HEK293 (cell line): ENCODE results near the gene ABLIM2.

Experiments
- BCL11B ChIP-seq: fragments of 450-650 bp; formaldehyde crosslinking; IDR thresholded peaks from 2 replicates; pipeline ENCODE4 v1.5.1; 2016; ENCODE audit warnings: low read depth, missing biosample characterization, missing genetic modification characterization
- FEZF1 ChIP-seq: fragments of 450-650 bp; formaldehyde crosslinking; IDR thresholded peaks from 2 replicates; pipeline ENCODE4 v1.5.1; 2016; ENCODE audit warnings: missing biosample characterization, missing genetic modification characterization
- GLIS1 ChIP-seq: fragments of 450-650 bp; formaldehyde crosslinking; IDR thresholded peaks from 2 replicates; pipeline ENCODE4 v1.5.1; 2016; ENCODE audit warnings: missing biosample characterization, missing genetic modification characterization
- GLIS2 ChIP-seq: fragments of 450-650 bp; formaldehyde crosslinking; IDR thresholded peaks from 2 replicates; pipeline ENCODE4 v1.5.1; 2016; ENCODE audit warnings: missing biosample characterization, missing genetic modification characterization
- IKZF3 ChIP-seq: fragments of 450-650 bp; IDR thresholded peaks from 2 replicates; pipeline ENCODE4 v1.5.0; 2018; ENCODE audit warnings: missing biosample characterization, mild to moderate bottlenecking, missing genetic modification characterization, moderate library complexity
- KLF1 ChIP-seq: fragments of 450-650 bp; formaldehyde crosslinking; IDR thresholded peaks from 2 replicates; pipeline ENCODE4 v1.5.1; 2016; ENCODE audit warnings: missing biosample characterization, missing genetic modification characterization
- KLF16 ChIP-seq: fragments of 450-650 bp; formaldehyde crosslinking; IDR thresholded peaks from 2 replicates; pipeline ENCODE4 v1.5.1; 2017; ENCODE audit warnings: missing biosample characterization, missing genetic modification characterization
- KLF7 ChIP-seq: fragments of 450-650 bp; formaldehyde crosslinking; IDR thresholded peaks from 2 replicates; pipeline ENCODE4 v1.5.1; 2016; ENCODE audit warnings: missing biosample characterization, missing genetic modification characterization, borderline replicate concordance
- KLF8 ChIP-seq: fragments of 450-650 bp; formaldehyde crosslinking; IDR thresholded peaks from 2 replicates; pipeline ENCODE4 v1.5.1; 2016; ENCODE audit warnings: missing biosample characterization, missing genetic modification characterization
- MEIS1 ChIP-seq: sonication (generic); formaldehyde crosslinking; IDR thresholded peaks from 2 replicates; pipeline ENCODE4 v1.8.1; 2022; ENCODE audit warnings: missing genetic modification reagents, mild to moderate bottlenecking, borderline replicate concordance
- MYNN ChIP-seq: fragments of 450-650 bp; formaldehyde crosslinking; IDR thresholded peaks from 2 replicates; pipeline ENCODE4 v1.5.1; 2016; ENCODE audit warnings: missing biosample characterization, missing genetic modification characterization, borderline replicate concordance
- MZF1 ChIP-seq: fragments of 450-650 bp; formaldehyde crosslinking; IDR thresholded peaks from 2 replicates; pipeline ENCODE4 v1.5.1; 2017; ENCODE audit warnings: missing biosample characterization, missing genetic modification characterization, borderline replicate concordance
- SP3 ChIP-seq: fragments of 450-650 bp; formaldehyde crosslinking; IDR thresholded peaks from 2 replicates; pipeline ENCODE4 v1.5.1; 2016; ENCODE audit warnings: missing biosample characterization, missing genetic modification characterization
- YY2 ChIP-seq: fragments of 450-650 bp; formaldehyde crosslinking; IDR thresholded peaks from 2 replicates; pipeline ENCODE4 v1.5.1; 2016; ENCODE audit warnings: missing biosample characterization, missing genetic modification characterization
- ZBTB1 ChIP-seq: fragments of 450-650 bp; formaldehyde crosslinking; IDR thresholded peaks from 2 replicates; pipeline ENCODE4 v1.5.1; 2016; ENCODE audit warnings: missing biosample characterization, missing genetic modification characterization
- ZNF133 ChIP-seq: fragments of 450-650 bp; formaldehyde crosslinking; IDR thresholded peaks from 2 replicates; pipeline ENCODE4 v1.5.1; 2016; ENCODE audit warnings: missing biosample characterization, missing genetic modification characterization
- ZNF138 ChIP-seq: fragments of 450-650 bp; formaldehyde crosslinking; IDR thresholded peaks from 2 replicates; pipeline ENCODE4 v1.5.1; 2016; ENCODE audit warnings: missing biosample characterization, missing genetic modification characterization, borderline replicate concordance
- ZNF155 ChIP-seq: fragments of 450-650 bp; formaldehyde crosslinking; IDR thresholded peaks from 2 replicates; pipeline ENCODE4 v1.5.1; 2016; ENCODE audit warnings: missing biosample characterization, missing genetic modification characterization
- ZNF214 ChIP-seq: fragments of 450-650 bp; formaldehyde crosslinking; IDR thresholded peaks from 2 replicates; pipeline ENCODE4 v1.5.1; 2017; ENCODE audit warnings: missing biosample characterization, mild to moderate bottlenecking, missing genetic modification characterization, borderline replicate concordance
- ZNF292 ChIP-seq: fragments of 450-650 bp; formaldehyde crosslinking; IDR thresholded peaks from 2 replicates; pipeline ENCODE4 v1.5.1; 2016; ENCODE audit warnings: low read depth, missing biosample characterization, missing genetic modification characterization, borderline replicate concordance
- ZNF48 ChIP-seq: fragments of 450-650 bp; formaldehyde crosslinking; IDR thresholded peaks from 2 replicates; pipeline ENCODE4 v1.5.1; 2016; ENCODE audit warnings: missing biosample characterization, missing genetic modification characterization
- ZNF510 ChIP-seq: fragments of 450-650 bp; formaldehyde crosslinking; IDR thresholded peaks from 2 replicates; pipeline ENCODE4 v1.5.1; 2018; ENCODE audit warnings: mild to moderate bottlenecking, missing genetic modification characterization, missing biosample characterization; ENCODE audit not compliant: insufficient replicate concordance
- ZNF558 ChIP-seq: fragments of 450-650 bp; formaldehyde crosslinking; IDR thresholded peaks from 2 replicates; pipeline ENCODE4 v1.5.1; 2016; ENCODE audit warnings: missing biosample characterization, missing genetic modification characterization
- ZNF585B ChIP-seq: fragments of 450-650 bp; formaldehyde crosslinking; IDR thresholded peaks from 2 replicates; pipeline ENCODE4 v1.5.1; 2016; ENCODE audit warnings: missing biosample characterization, missing genetic modification characterization
- ZNF596 ChIP-seq: fragments of 450-650 bp; IDR thresholded peaks from 2 replicates; pipeline ENCODE4 v1.5.0; 2018; ENCODE audit warnings: missing biosample characterization, mild to moderate bottlenecking, missing genetic modification characterization, moderate library complexity
- ZNF610 ChIP-seq: fragments of 450-650 bp; formaldehyde crosslinking; IDR thresholded peaks from 2 replicates; pipeline ENCODE4 v1.5.1; 2016; ENCODE audit warnings: missing biosample characterization, missing genetic modification characterization, borderline replicate concordance
- ZNF660 ChIP-seq: fragments of 450-650 bp; IDR thresholded peaks from 2 replicates; pipeline ENCODE4 v1.5.1; 2018; ENCODE audit warnings: missing biosample characterization, mild to moderate bottlenecking, missing genetic modification characterization
- ZNF76 ChIP-seq: fragments of 450-650 bp; formaldehyde crosslinking; IDR thresholded peaks from 2 replicates; pipeline ENCODE4; 2016; ENCODE audit warnings: low read depth, missing biosample characterization, missing genetic modification characterization, borderline replicate concordance
- TF ChIP-seq, protein P1 (sequence below): fragments of 450-650 bp; formaldehyde crosslinking; optimal IDR thresholded peaks from 2 replicates; pipeline ENCODE3; 2016; ENCODE audit warnings: missing biosample characterization, mild to moderate bottlenecking, missing genetic modification characterization
- TF ChIP-seq, protein P2 (sequence below): IDR thresholded peaks from 2 replicates; pipeline ENCODE4 v1.6.1; 2011; ENCODE audit warnings: mild to moderate bottlenecking, low read depth, low read length, borderline replicate concordance
- TF ChIP-seq, protein P3 (sequence below): fragments of 450-650 bp; formaldehyde crosslinking; IDR thresholded peaks from 2 replicates; pipeline ENCODE4 v1.5.1; 2016; ENCODE audit warnings: missing biosample characterization, missing genetic modification characterization
- TF ChIP-seq, protein P4 (sequence below): fragments of 450-650 bp; formaldehyde crosslinking; IDR thresholded peaks from 2 replicates; pipeline ENCODE4 v1.5.1; 2016; ENCODE audit warnings: missing biosample characterization, missing genetic modification characterization
- TF ChIP-seq, protein P5 (sequence below): fragments of 450-650 bp; formaldehyde crosslinking; IDR thresholded peaks from 2 replicates; pipeline ENCODE4 v1.5.1; 2016; ENCODE audit warnings: missing biosample characterization, missing genetic modification characterization

ABLIM2 gene

DNA sequence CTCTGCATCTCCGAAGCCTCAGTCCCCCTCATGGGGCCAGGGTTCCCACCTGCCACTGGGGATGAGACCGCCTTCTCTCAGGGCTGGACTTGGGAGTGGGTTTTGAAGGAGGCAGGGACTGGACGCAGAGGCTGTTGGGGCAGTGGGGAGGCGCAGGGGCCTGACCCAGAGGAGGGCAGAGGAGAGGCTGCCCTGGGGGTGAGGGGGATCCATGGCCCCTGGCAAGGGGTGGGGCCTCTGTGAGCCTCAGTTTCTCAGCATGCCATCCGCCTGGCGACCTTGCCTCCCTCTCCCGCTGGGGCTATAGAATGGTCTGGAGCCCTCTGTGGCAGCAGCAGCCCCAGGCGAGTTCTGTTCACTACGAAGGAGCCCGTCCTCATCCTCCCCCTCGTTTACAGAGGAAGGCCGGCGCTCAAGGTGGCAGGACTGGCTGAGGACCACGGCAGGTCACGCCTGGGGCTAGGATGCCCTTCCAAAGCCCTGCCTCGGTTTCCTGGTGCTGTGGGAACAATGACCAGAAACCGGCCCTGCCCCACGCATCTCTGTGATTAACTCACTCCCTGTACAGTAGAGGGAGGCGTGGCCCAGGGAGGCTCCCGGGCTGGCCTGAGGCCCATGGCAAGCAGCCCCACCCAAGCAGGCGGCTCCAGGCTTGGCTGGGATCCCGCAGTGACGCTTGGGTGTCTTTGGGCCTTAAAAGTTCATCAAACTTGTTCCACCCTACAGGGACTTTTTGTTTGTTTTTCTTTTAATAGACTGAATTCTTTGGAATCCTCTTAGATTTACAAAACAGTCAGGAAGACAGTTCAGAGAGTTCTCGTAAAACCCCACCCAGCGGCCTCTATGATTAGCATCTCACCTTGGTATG is 24.5 kb upstream of the ABLIM2 start (continued):
- TF ChIP-seq ZNF292 (tag by site-specific recombination), result no peak
- TF ChIP-seq, protein P1, sequence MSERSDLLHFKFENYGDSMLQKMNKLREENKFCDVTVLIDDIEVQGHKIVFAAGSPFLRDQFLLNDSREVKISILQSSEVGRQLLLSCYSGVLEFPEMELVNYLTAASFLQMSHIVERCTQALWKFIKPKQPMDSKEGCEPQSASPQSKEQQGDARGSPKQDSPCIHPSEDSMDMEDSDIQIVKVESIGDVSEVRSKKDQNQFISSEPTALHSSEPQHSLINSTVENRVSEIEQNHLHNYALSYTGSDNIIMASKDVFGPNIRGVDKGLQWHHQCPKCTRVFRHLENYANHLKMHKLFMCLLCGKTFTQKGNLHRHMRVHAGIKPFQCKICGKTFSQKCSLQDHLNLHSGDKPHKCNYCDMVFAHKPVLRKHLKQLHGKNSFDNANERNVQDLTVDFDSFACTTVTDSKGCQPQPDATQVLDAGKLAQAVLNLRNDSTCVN, result no peak
- no peak for TF ChIP-seq ZNF133 (tag by site-specific recombination)
- TF ChIP-seq, protein P2, sequence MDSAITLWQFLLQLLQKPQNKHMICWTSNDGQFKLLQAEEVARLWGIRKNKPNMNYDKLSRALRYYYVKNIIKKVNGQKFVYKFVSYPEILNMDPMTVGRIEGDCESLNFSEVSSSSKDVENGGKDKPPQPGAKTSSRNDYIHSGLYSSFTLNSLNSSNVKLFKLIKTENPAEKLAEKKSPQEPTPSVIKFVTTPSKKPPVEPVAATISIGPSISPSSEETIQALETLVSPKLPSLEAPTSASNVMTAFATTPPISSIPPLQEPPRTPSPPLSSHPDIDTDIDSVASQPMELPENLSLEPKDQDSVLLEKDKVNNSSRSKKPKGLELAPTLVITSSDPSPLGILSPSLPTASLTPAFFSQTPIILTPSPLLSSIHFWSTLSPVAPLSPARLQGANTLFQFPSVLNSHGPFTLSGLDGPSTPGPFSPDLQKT, result no peak
- TF ChIP-seq, protein P3, sequence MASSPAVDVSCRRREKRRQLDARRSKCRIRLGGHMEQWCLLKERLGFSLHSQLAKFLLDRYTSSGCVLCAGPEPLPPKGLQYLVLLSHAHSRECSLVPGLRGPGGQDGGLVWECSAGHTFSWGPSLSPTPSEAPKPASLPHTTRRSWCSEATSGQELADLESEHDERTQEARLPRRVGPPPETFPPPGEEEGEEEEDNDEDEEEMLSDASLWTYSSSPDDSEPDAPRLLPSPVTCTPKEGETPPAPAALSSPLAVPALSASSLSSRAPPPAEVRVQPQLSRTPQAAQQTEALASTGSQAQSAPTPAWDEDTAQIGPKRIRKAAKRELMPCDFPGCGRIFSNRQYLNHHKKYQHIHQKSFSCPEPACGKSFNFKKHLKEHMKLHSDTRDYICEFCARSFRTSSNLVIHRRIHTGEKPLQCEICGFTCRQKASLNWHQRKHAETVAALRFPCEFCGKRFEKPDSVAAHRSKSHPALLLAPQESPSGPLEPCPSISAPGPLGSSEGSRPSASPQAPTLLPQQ (tag by site-specific recombination), result no peak
- no peak for TF ChIP-seq ZNF138 (tag by site-specific recombination)
- no peak for TF ChIP-seq MEIS1 (CRISPR knock-in tag)
- no peak for TF ChIP-seq ZNF596 (tag by site-specific recombination)
- TF ChIP-seq ZNF510, result no peak
- TF ChIP-seq KLF1, result peak; percentile 69
- no peak for TF ChIP-seq IKZF3 (tag by site-specific recombination)
- no peak for TF ChIP-seq ZBTB1 (tag by site-specific recombination)
- TF ChIP-seq BCL11B (tag by site-specific recombination), result no peak
- no peak for TF ChIP-seq FEZF1
- TF ChIP-seq SP3, result no peak
- no peak for TF ChIP-seq ZNF48 (tag by site-specific recombination)
- no peak for TF ChIP-seq MZF1 (tag by site-specific recombination)
- TF ChIP-seq ZNF610, result no peak
- peak; percentile 44; the same call in 1 of the 2 replicates for TF ChIP-seq GLIS2 (tag by site-specific recombination)
- no peak for TF ChIP-seq ZNF660 (tag by site-specific recombination)
- TF ChIP-seq, protein P4, sequence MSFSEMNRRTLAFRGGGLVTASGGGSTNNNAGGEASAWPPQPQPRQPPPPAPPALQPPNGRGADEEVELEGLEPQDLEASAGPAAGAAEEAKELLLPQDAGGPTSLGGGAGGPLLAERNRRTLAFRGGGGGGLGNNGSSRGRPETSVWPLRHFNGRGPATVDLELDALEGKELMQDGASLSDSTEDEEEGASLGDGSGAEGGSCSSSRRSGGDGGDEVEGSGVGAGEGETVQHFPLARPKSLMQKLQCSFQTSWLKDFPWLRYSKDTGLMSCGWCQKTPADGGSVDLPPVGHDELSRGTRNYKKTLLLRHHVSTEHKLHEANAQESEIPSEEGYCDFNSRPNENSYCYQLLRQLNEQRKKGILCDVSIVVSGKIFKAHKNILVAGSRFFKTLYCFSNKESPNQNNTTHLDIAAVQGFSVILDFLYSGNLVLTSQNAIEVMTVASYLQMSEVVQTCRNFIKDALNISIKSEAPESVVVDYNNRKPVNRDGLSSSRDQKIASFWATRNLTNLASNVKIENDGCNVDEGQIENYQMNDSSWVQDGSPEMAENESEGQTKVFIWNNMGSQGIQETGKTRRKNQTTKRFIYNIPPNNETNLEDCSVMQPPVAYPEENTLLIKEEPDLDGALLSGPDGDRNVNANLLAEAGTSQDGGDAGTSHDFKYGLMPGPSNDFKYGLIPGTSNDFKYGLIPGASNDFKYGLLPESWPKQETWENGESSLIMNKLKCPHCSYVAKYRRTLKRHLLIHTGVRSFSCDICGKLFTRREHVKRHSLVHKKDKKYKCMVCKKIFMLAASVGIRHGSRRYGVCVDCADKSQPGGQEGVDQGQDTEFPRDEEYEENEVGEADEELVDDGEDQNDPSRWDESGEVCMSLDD (tag by site-specific recombination), result no peak
- TF ChIP-seq KLF8 (tag by site-specific recombination), result no peak
- no peak for TF ChIP-seq ZNF76 (tag by site-specific recombination)
- no peak for TF ChIP-seq KLF7
- TF ChIP-seq, protein P5, sequence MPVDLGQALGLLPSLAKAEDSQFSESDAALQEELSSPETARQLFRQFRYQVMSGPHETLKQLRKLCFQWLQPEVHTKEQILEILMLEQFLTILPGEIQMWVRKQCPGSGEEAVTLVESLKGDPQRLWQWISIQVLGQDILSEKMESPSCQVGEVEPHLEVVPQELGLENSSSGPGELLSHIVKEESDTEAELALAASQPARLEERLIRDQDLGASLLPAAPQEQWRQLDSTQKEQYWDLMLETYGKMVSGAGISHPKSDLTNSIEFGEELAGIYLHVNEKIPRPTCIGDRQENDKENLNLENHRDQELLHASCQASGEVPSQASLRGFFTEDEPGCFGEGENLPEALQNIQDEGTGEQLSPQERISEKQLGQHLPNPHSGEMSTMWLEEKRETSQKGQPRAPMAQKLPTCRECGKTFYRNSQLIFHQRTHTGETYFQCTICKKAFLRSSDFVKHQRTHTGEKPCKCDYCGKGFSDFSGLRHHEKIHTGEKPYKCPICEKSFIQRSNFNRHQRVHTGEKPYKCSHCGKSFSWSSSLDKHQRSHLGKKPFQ (tag by site-specific recombination), result no peak
- TF ChIP-seq MYNN (tag by site-specific recombination), result no peak
- TF ChIP-seq ZNF558 (tag by site-specific recombination), result no peak
- no peak for TF ChIP-seq ZNF585B
- no peak for TF ChIP-seq ZNF214 (tag by site-specific recombination)
- no peak for TF ChIP-seq YY2 (tag by site-specific recombination)
- no peak for TF ChIP-seq KLF16 (tag by site-specific recombination)
- no peak for TF ChIP-seq ZNF155 (tag by site-specific recombination)
- 0 out of 2 replicates have a peak, but pooled peaks have one; percentile 22 for TF ChIP-seq GLIS1
